Sigmoid colon (tissue), 7 donors: ENCODE measurements around the gene CD99. TPM values are rescaled to one million over a fixed set of nuclear protein-coding genes. Genes with fewer than 3 reads are reported as not detected.
"Not testable (repeated sequence)": the region's sequence is repeated elsewhere in the genome, so short reads cannot be mapped to it uniquely, and the experiment has no call there.

Source experiments
- DNase-seq: peaks from one replicate; pipeline ENCODE4 v3.0.0-alpha.2; 2019
- H3K27ac ChIP-seq, 4 donors: fragments of 200-600 bp; sonication (generic); one replicate each; pipeline ENCODE4 v1.5.1; 2016 to 2019; ENCODE audit warnings: mild to moderate bottlenecking in 1 of 4
- H3K27me3 ChIP-seq, 3 donors: fragments of 200-600 bp; sonication (generic); one replicate each; pipeline ENCODE4 v1.5.1; 2019; ENCODE audit warnings: mild to moderate bottlenecking in 1 of 3
- H3K36me3 ChIP-seq, 4 donors: fragments of 200-600 bp; sonication (generic); one replicate each; pipeline ENCODE4 v1.5.1; 2016 to 2019
- H3K4me1 ChIP-seq, 4 donors: fragments of 200-600 bp; sonication (generic); one replicate each; pipeline ENCODE4 v1.5.1; 2017 to 2019
- H3K4me3 ChIP-seq, 4 donors: fragments of 200-600 bp; sonication (generic); one replicate each; pipeline ENCODE4 v1.5.1; 2017 to 2019; ENCODE audit warnings: mild to moderate bottlenecking in 2 of 4, moderate library complexity in 1 of 4
- H3K9me3 ChIP-seq, 4 donors: fragments of 200-600 bp in 3 of 4; sonication (generic) in 3 of 4; one replicate each; pipeline versions ENCODE4 v1.5.1 to v1.6.1; 2013 to 2019
- CTCF ChIP-seq, 4 experiments: fragments of 450-650 bp in 3 of 4; fragments of 200-600 bp in 1 of 4; IDR thresholded peaks; one replicate each; pipeline ENCODE4 v1.5.1; 2016 to 2019; ENCODE audit warnings: antibody characterized with exemption in 4 of 4, mild to moderate bottlenecking in 3 of 4, moderate library complexity in 2 of 4
- EP300 ChIP-seq, 4 donors: sonication (generic); formaldehyde crosslinking; IDR thresholded peaks; one replicate each; pipeline ENCODE4 v1.6.1; 2017; ENCODE audit warnings: antibody characterized with exemption in 4 of 4
- POLR2A ChIP-seq, 2 donors: fragments of 450-650 bp; IDR thresholded peaks; one replicate each; pipeline ENCODE4 v1.6.1; 2016; ENCODE audit warnings: antibody characterized with exemption in 2 of 2, mild to moderate bottlenecking in 2 of 2, moderate library complexity in 2 of 2
- POLR2AphosphoS5 ChIP-seq, 4 donors: sonication (generic); formaldehyde crosslinking; IDR thresholded peaks; one replicate each; pipeline ENCODE4 v1.6.1; 2017; ENCODE audit warnings: antibody characterized with exemption in 4 of 4
- WGBS, 2 donors: extraction: QIAGEN DNeasy Blood & Tissue Kit; methylation state at CpG; one replicate each; pipeline ENCODE4 v1.1.7; 2013; 5-methylcytosine and 5-hydroxymethylcytosine counted together
- intact Hi-C: fragments of 100-400 bp; cut with DNase I; formaldehyde crosslinking; loops from one replicate; pipeline ENCODE4 v1.15.1; 2023
- polyA plus RNA-seq, 3 donors: library from polyadenylated mRNA; stranded (reverse); fragments of 200-250 nt; gene quantifications; one replicate each; pipeline ENCODE4 v1.2.3, GENCODE V29; 2013
- total RNA-seq, 4 donors: library from RNA; depleted of rRNA; stranded (reverse); fragments of >200 nt; gene quantifications; one replicate each; pipeline ENCODE4 v1.1.0, GENCODE V29; 2016
- donor health status: healthy with polysubstance abuse.
- donor health status: Bipolar disorder and iron deficiency.
- donor health status: healthy.

Gene CD99
- total and polyA plus RNA-seq, 7 donors = 77.2 to 552 (median 285) TPM

DNA sequence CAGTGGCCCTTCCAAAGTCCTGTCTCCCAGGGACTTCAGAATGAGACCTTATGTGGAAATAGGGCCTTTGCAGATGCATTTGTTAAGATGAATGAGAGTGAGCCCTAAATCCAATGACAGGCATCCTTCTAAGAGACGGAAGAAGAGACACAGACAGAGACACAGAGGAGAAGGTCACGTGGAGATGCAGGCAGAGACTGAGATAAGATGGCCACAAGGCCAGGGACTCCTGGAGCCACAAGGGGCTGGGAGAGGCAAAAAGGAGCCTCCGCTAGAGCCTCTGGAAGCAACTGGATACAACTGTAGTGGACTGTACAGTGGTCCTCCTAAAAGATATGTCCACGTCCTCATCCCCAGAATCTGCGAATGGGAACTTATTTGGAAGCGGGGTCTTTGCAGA is 19.0 kb upstream of the CD99 start:
- no peaks in the 10 kb centered on the region for H3K36me3 ChIP-seq
- 96% methylated on average over 6 of the region's 6 CpGs for WGBS, 2 donors
- H3K27ac ChIP-seq = no peak overlapping the region
- intact Hi-C loops = no loop called here
- H3K9me3 ChIP-seq = no peaks in the 10 kb centered on the region
- no peak overlapping the region for H3K4me3 ChIP-seq
- no peaks in the 10 kb centered on the region for H3K27me3 ChIP-seq
- DNase-seq = no peak
- H3K4me1 ChIP-seq = peaks cover 0 to 8% (median 4%) of the 10 kb centered on the region in 4 donors
- TF ChIP-seq POLR2A (IDR thresholded peaks at IDR 0.05) = no peak

DNA sequence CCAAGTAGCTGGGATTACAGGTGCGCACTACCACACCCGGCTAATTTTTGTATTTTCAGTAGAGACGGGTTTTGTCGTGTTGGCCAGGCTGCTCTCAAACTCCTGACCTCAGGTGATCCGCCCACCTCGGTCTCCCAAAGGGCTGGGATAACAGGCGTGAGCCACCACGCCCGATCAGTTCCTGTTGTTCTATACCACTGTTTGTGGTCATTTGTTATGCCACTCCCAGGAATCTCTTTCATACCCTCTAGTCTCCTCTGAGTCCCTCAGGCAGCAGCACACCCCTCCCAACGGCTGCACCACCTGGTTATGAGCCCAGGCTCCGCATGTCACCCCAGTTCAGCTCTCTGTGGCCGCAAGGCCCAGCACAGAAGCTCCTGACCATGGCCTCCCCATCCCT is 17.5 kb upstream of the CD99 start:
- peaks cover 0 to 23% (median 18%) of the 10 kb centered on the region in 4 donors for H3K4me1 ChIP-seq
- H3K4me3 ChIP-seq = no peak overlapping the region
- DNase-seq = no peak
- H3K9me3 ChIP-seq = no peaks in the 10 kb centered on the region
- no peak for TF ChIP-seq EP300 (IDR thresholded peaks at IDR 0.05)
- no peak for TF ChIP-seq POLR2A (IDR thresholded peaks at IDR 0.05)
- TF ChIP-seq POLR2AphosphoS5 (IDR thresholded peaks at IDR 0.05) = no peak
- TF ChIP-seq CTCF (IDR thresholded peaks at IDR 0.05) = no peak
- no peak overlapping the region for H3K27ac ChIP-seq
- WGBS, 2 donors = 58 to 90% methylated on average over 12 of the region's 12 CpGs
- H3K36me3 ChIP-seq = no peaks in the 10 kb centered on the region
- H3K27me3 ChIP-seq = no peaks in the 10 kb centered on the region
- intact Hi-C loops = no loop called here

GRCh38 chrX:2675657-2676200 is 15.4 kb upstream of the CD99 start:
- intact Hi-C loops, H3K27me3 ChIP-seq, DNase-seq, H3K9me3 ChIP-seq, H3K36me3 ChIP-seq, H3K27ac ChIP-seq, H3K4me3 ChIP-seq: not testable (repeated sequence)
- WGBS, 2 donors = 88 to 93% methylated on average over 7 of the region's 7 CpGs
- H3K4me1 ChIP-seq = peaks cover 0 to 40% (median 19%) of the 10 kb centered on the region in 4 donors

DNA sequence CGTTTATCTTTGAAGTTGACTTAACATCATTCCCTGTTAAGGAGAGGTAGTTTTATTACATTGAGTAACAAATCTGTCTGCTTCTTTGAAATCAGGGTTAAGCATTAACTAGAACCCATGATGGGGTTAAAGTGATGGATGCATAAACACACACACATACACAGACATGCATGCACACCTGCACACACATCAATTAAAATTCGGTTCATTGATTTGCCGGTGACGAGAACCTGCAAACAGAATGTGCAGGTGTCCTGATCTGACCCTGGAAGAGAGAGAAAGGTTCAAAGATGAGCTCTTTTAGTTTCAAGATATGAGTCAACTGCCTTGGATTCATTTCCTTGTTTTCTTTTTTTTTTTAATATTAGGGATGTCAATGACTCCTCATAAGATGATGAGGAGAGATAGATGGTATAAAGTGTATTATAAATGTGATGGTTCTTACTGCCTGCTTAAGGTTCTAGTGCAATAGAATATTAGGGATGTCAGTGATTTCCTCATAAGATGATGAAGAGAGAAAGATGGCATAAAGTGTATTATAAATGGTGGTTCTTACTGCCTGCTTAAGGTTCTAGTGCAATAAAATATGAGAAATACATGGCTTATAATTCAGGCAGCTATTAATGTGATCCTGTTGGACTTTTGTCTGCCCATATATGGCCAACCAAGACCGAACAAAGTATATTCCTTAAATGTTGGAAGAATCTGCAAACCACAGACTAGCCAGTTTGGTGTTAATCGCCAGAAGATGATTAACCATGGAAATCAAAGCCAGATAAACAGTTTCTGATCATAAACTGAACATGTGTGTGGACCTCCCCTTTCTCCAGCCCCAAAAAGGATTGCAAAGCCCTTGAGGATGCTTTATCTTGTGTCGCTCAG is 14.1 kb upstream of the CD99 start:
- H3K4me1 ChIP-seq = peaks cover 0 to 45% (median 19%) of the 10 kb centered on the region in 4 donors
- H3K36me3 ChIP-seq = no peaks in the 10 kb centered on the region
- intact Hi-C loops = no loop called here
- H3K27ac ChIP-seq = peak overlapping the region in 3 of 4 donors; percentile 67 to 80 (median 72)
- TF ChIP-seq POLR2A (IDR thresholded peaks at IDR 0.05) (no peak), EP300 (IDR thresholded peaks at IDR 0.05) (no peak)
- H3K9me3 ChIP-seq = no peaks in the 10 kb centered on the region
- H3K27me3 ChIP-seq = no peaks in the 10 kb centered on the region
- no peak overlapping the region for H3K4me3 ChIP-seq
- DNase-seq = no peak
- 36 to 68% methylated on average over 7 of the region's 7 CpGs for WGBS, 2 donors

- no peaks in the 10 kb centered on the region for H3K36me3 ChIP-seq
- WGBS, 2 donors = 76 to 78% methylated on average over 10 of the region's 10 CpGs
- TF ChIP-seq EP300 (IDR thresholded peaks at IDR 0.05) = peak in 3 of 4 donors; percentile 24 to 54 (median 24)
- peak; percentile 52 to 85 (median 80) for TF ChIP-seq POLR2AphosphoS5 (IDR thresholded peaks at IDR 0.05)
- no peak for TF ChIP-seq POLR2A (IDR thresholded peaks at IDR 0.05)
- no peak for TF ChIP-seq CTCF (IDR thresholded peaks at IDR 0.05)
- intact Hi-C loops = no loop called here
- H3K4me1 ChIP-seq = peaks cover 0 to 52% (median 20%) of the 10 kb centered on the region in 4 donors
- H3K4me3 ChIP-seq = no peak overlapping the region
- H3K9me3 ChIP-seq = no peaks in the 10 kb centered on the region
- no peaks in the 10 kb centered on the region for H3K27me3 ChIP-seq
- DNase-seq = peak; percentile 93
- H3K27ac ChIP-seq = peak overlapping the region in 3 of 4 donors; percentile 67 to 80 (median 72)
Measured at GRCh38 chrX:2677764-2678163, 13.3 kb upstream of the CD99 start.

- DNase-seq = no peak
- TF ChIP-seq POLR2AphosphoS5 (IDR thresholded peaks at IDR 0.05) = no peak
- no peak for TF ChIP-seq EP300 (IDR thresholded peaks at IDR 0.05)
- TF ChIP-seq POLR2A (IDR thresholded peaks at IDR 0.05) = no peak
- H3K9me3 ChIP-seq = no peaks in the 10 kb centered on the region
- peak overlapping the region in 3 of 4 donors; percentile 67 to 80 (median 72) for H3K27ac ChIP-seq
- H3K27me3 ChIP-seq = no peaks in the 10 kb centered on the region
- WGBS, 2 donors = 49 to 64% methylated on average over 5 of the region's 5 CpGs
- no peaks in the 10 kb centered on the region for H3K36me3 ChIP-seq
- H3K4me1 ChIP-seq = peaks cover 0 to 59% (median 24%) of the 10 kb centered on the region in 4 donors
- H3K4me3 ChIP-seq = no peak overlapping the region
- intact Hi-C loops = no loop called here
Measured at GRCh38 chrX:2678583-2678982, 12.5 kb upstream of the CD99 start.
